Upper lobe of left lung (tissue), 4 donors: ENCODE measurements around the gene TOM1L2.

Experiments
- EP300 ChIP-seq, 4 donors: sonication (generic); formaldehyde crosslinking; IDR thresholded peaks; one replicate each; pipeline ENCODE4 v1.5.1; 2017; ENCODE audit warnings: antibody characterized with exemption in 4 of 4, control low read depth in 2 of 4
- POLR2A ChIP-seq, 4 donors: fragments of 450-650 bp; IDR thresholded peaks; one replicate each; pipeline ENCODE4 v1.5.1; 2016 to 2017; ENCODE audit warnings: antibody characterized with exemption in 4 of 4, mild to moderate bottlenecking in 2 of 4
- POLR2AphosphoS5 ChIP-seq, 2 donors: sonication (generic); formaldehyde crosslinking; IDR thresholded peaks; one replicate each; pipeline ENCODE4 v1.5.1; 2017; ENCODE audit warnings: antibody characterized with exemption in 2 of 2
- TF ChIP-seq, protein P1 (sequence below), 6 experiments: fragments of 450-650 bp in 4 of 6; fragments of 200-600 bp in 2 of 6; sonication (generic) in 2 of 6; IDR thresholded peaks; one replicate each; pipeline ENCODE4 v1.5.1; 2016 to 2019; ENCODE audit warnings: antibody characterized with exemption in 6 of 6

DNA sequence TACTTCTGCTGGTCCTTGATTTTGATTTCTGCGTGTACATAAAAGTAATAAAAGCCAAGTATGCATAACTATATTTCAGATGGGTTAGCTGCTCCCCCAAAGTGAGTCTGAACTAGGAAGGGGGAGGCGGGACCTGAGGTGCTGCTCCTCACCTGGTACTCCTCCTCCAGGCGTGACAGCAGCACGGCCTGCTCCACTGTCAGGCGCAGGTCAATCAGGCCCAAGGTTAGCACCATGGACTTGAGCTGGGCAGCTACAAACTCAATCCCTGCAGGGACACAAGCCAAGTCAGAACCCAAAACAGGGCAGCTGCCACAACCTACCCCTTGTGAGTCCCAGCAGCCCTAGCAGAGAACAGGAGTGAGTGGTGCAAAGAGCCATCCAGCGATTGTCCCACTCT is 48.8 kb upstream of the TOM1L2 start:
- no peak for TF ChIP-seq EP300 (IDR thresholded peaks at IDR 0.05)
- TF ChIP-seq, protein P1, sequence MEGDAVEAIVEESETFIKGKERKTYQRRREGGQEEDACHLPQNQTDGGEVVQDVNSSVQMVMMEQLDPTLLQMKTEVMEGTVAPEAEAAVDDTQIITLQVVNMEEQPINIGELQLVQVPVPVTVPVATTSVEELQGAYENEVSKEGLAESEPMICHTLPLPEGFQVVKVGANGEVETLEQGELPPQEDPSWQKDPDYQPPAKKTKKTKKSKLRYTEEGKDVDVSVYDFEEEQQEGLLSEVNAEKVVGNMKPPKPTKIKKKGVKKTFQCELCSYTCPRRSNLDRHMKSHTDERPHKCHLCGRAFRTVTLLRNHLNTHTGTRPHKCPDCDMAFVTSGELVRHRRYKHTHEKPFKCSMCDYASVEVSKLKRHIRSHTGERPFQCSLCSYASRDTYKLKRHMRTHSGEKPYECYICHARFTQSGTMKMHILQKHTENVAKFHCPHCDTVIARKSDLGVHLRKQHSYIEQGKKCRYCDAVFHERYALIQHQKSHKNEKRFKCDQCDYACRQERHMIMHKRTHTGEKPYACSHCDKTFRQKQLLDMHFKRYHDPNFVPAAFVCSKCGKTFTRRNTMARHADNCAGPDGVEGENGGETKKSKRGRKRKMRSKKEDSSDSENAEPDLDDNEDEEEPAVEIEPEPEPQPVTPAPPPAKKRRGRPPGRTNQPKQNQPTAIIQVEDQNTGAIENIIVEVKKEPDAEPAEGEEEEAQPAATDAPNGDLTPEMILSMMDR (IDR thresholded peaks at IDR 0.05) = no peak
- TF ChIP-seq POLR2AphosphoS5 (IDR thresholded peaks at IDR 0.05) = no peak
- no peak for TF ChIP-seq POLR2A (IDR thresholded peaks at IDR 0.05)
